ENCODE measurements around the gene SART3. TPM values are rescaled to one million over a fixed set of nuclear protein-coding genes. Genes with fewer than 3 reads are reported as not detected.

SART3 gene
- total RNA-seq, 1 donor from 2014 or later, result 79.0 TPM

DNA sequence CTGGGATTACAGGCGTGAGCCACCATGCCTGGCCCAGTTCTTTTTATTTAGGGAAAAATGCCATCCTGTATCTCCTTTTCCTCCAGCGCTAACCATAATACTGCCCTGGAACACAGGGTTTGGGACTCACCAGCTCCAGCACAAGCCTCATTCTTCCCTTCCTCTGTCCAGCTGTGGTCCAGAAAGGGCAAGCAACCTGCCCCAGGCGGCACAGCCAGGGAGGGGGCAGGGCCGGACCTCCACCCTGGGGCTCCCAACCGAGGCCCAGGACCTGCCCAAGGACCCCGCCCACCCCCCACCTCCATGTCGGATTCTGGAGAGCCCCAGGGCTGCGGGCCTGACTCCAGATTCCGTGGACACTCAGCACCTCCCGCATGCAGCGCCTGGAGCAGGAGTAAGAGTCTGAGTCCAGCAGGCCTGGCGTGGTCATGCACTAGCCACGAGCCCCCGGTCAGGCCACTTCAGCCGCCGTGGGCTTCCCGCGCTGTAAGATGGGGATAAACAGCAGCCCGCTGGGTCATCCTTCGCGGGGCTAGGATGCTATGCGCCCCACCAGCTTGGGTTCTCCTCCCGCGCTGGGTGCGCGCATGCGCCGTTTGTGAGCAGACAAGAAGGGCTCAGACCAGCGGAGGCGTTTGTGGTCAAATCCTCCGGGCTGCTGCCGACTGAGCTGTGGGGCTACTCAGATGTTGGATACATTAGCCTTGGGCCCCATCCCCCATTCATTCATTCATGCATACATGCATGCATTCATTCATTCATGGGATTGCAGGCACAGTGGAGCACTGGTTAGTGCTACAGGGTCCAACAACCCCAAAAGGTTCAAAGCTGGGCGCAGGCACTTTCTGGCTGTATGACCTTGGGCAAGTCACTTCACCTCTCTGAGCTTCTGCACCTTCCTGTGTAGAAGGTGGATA is 20.6 kb upstream of the SART3 start:
- Mint-ChIP-seq H3K9me3 (peaks cover 13% of the 10 kb centered on the region), H3K4me1 (peaks cover 13% of the 10 kb centered on the region), H3K27me3 (ENCODE audit: insufficient read depth, low read depth) (peaks cover 19% of the 10 kb centered on the region), H3K4me3 (no peak overlapping the region), H3K36me3 (peaks cover 3% of the 10 kb centered on the region), H3K27ac (no peak overlapping the region)
- Histone ChIP-seq H2AFZ (replicated peaks) (no peak overlapping the region), H4K20me1 (ENCODE audit: low read depth) (no peaks in the 10 kb centered on the region), H3K36me3 (no peaks in the 10 kb centered on the region), H3K27me3 (no peaks in the 10 kb centered on the region), H3K4me1 (peaks cover 12% of the 10 kb centered on the region), H3K9me3 (ENCODE audit: low read depth) (no peaks in the 10 kb centered on the region), H3K79me2 (ENCODE audit: low read depth) (no peaks in the 10 kb centered on the region), H3F3A (ENCODE audit: low read depth) (no peaks in the 10 kb centered on the region), H3K4me3 (no peak overlapping the region), H3K9ac (no peak overlapping the region), H3K4me2 (no peak overlapping the region), H3K27ac (no peak overlapping the region)
- TF ChIP-seq EZH2phosphoT487 (IDR thresholded peaks at IDR 0.05), result no peak
- no peak for DNase-seq (ENCODE audit: low spot score)

DNA sequence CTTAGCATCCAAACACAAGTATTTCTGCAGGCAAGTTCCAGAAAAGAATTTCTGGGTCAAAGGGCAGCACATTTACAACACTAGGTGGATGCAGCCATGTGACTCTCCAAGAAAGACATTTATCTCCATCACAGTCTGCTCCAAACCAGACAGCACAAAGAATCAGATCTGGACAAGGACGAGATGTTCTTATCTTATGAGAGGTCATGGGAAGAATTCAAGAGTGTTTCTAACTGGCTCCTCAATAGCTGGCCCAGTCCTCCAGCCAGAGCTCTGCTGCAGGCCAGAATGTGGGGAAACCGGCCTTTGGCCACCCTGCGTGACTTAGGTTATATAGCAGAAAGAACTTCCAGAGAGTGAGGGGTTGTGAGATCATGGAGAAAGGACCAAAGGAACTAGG is 19.6 kb upstream of the SART3 start:
- peaks cover 12% of the 10 kb centered on the region for H3K4me1 ChIP-seq
- peaks cover 13% of the 10 kb centered on the region for H3K9me3 Mint-ChIP-seq
- no peaks in the 10 kb centered on the region for H3K36me3 ChIP-seq
- peaks cover 19% of the 10 kb centered on the region for H3K27me3 Mint-ChIP-seq (ENCODE audit: insufficient read depth, low read depth)
- DNase-seq (ENCODE audit: low spot score), result no peak
- peaks cover 3% of the 10 kb centered on the region for H3K36me3 Mint-ChIP-seq
- no peak overlapping the region for H3K9ac ChIP-seq
- no peak overlapping the region for H3K4me2 ChIP-seq
- H3K27me3 ChIP-seq, result no peaks in the 10 kb centered on the region
- H4K20me1 ChIP-seq (ENCODE audit: low read depth), result no peaks in the 10 kb centered on the region
- H2AFZ ChIP-seq (replicated peaks), result no peak overlapping the region
- H3K27ac Mint-ChIP-seq, result peak overlapping the region; percentile 19
- H3K79me2 ChIP-seq (ENCODE audit: low read depth), result no peaks in the 10 kb centered on the region
- no peak overlapping the region for H3K4me3 Mint-ChIP-seq
- peaks cover 13% of the 10 kb centered on the region for H3K4me1 Mint-ChIP-seq
- H3F3A ChIP-seq (ENCODE audit: low read depth), result no peaks in the 10 kb centered on the region
- H3K4me3 ChIP-seq, result no peak overlapping the region
- H3K9me3 ChIP-seq (ENCODE audit: low read depth), result no peaks in the 10 kb centered on the region
- TF ChIP-seq, protein P1, sequence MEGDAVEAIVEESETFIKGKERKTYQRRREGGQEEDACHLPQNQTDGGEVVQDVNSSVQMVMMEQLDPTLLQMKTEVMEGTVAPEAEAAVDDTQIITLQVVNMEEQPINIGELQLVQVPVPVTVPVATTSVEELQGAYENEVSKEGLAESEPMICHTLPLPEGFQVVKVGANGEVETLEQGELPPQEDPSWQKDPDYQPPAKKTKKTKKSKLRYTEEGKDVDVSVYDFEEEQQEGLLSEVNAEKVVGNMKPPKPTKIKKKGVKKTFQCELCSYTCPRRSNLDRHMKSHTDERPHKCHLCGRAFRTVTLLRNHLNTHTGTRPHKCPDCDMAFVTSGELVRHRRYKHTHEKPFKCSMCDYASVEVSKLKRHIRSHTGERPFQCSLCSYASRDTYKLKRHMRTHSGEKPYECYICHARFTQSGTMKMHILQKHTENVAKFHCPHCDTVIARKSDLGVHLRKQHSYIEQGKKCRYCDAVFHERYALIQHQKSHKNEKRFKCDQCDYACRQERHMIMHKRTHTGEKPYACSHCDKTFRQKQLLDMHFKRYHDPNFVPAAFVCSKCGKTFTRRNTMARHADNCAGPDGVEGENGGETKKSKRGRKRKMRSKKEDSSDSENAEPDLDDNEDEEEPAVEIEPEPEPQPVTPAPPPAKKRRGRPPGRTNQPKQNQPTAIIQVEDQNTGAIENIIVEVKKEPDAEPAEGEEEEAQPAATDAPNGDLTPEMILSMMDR (IDR thresholded peaks at IDR 0.05), result no peak
- TF ChIP-seq EZH2phosphoT487 (IDR thresholded peaks at IDR 0.05), result no peak
- no peak for TF ChIP-seq EZH2 (IDR thresholded peaks at IDR 0.05)
- H3K27ac ChIP-seq, result no peak overlapping the region

DNA sequence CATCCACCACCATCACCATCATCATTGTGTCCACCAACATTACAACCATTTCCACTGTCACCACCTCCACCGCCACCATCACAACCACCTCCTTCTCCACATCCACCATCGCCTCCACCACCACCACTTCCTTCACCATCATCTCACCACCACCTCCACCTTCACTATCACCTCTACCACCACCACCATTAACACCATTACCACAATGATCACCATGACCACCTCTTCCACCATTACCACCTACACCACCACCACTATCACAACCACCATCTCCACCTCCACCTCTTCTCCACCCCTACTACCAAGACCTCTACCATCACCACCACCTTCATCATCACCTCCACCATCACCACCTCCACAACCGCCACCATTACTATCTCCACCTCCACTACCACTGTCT is 17.8 kb upstream of the SART3 start:
- no peak for DNase-seq (ENCODE audit: low spot score)
- H3K4me1 Mint-ChIP-seq, result peaks cover 13% of the 10 kb centered on the region
- H3K36me3 Mint-ChIP-seq, result peaks cover 3% of the 10 kb centered on the region
- TF ChIP-seq EZH2 (IDR thresholded peaks at IDR 0.05) (no peak), EZH2phosphoT487 (IDR thresholded peaks at IDR 0.05) (no peak)
- TF ChIP-seq, protein P1 (IDR thresholded peaks at IDR 0.05), result no peak
- H3K9me3 Mint-ChIP-seq, result peaks cover 13% of the 10 kb centered on the region
- H3K27me3 ChIP-seq, result no peaks in the 10 kb centered on the region
- H4K20me1 ChIP-seq (ENCODE audit: low read depth), result no peaks in the 10 kb centered on the region
- no peaks in the 10 kb centered on the region for H3K36me3 ChIP-seq
- no peaks in the 10 kb centered on the region for H3F3A ChIP-seq (ENCODE audit: low read depth)
- no peaks in the 10 kb centered on the region for H3K9me3 ChIP-seq (ENCODE audit: low read depth)
- peaks cover 17% of the 10 kb centered on the region for H3K27me3 Mint-ChIP-seq (ENCODE audit: insufficient read depth, low read depth)
- no peaks in the 10 kb centered on the region for H3K79me2 ChIP-seq (ENCODE audit: low read depth)
- H2AFZ ChIP-seq (replicated peaks), result no peak overlapping the region
- H3K9ac ChIP-seq, result no peak overlapping the region
- peak overlapping the region; percentile 70 for H3K27ac Mint-ChIP-seq
- H3K27ac ChIP-seq, result no peak overlapping the region
- H3K4me1 ChIP-seq, result peaks cover 7% of the 10 kb centered on the region
- no peak overlapping the region for H3K4me2 ChIP-seq
- no peak overlapping the region for H3K4me3 ChIP-seq
- peak overlapping the region; percentile 60 for H3K4me3 Mint-ChIP-seq

DNA sequence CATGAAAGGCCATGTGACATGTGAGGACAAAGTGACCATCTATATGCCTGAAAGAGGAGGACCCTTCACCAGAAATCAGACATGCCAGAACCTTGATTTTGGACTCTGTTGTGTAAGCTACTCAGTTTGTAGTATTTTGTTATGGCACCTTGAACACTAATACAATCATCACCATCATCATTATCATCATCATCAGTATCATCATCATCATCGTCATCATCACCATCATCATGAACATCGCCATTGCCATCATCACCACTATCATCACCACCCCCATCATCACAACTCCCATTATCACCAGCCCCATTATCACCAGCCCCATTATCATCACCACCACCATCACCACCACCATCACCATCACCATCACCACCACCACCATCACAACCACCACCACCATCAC is 17.3 kb upstream of the SART3 start:
- Mint-ChIP-seq H3K36me3 (peaks cover 3% of the 10 kb centered on the region), H3K4me1 (peaks cover 9% of the 10 kb centered on the region), H3K27me3 (ENCODE audit: insufficient read depth, low read depth) (peaks cover 17% of the 10 kb centered on the region), H3K9me3 (peaks cover 13% of the 10 kb centered on the region), H3K4me3 (peak overlapping the region; percentile 60), H3K27ac (no peak overlapping the region)
- H3K4me3 ChIP-seq, result no peak overlapping the region
- no peaks in the 10 kb centered on the region for H3K9me3 ChIP-seq (ENCODE audit: low read depth)
- no peaks in the 10 kb centered on the region for H3K36me3 ChIP-seq
- TF ChIP-seq EZH2phosphoT487 (IDR thresholded peaks at IDR 0.05) (no peak), EZH2 (IDR thresholded peaks at IDR 0.05) (no peak)
- TF ChIP-seq, protein P1 (IDR thresholded peaks at IDR 0.05), result no peak
- no peak overlapping the region for H2AFZ ChIP-seq (replicated peaks)
- H3K9ac ChIP-seq, result no peak overlapping the region
- H3K27me3 ChIP-seq, result no peaks in the 10 kb centered on the region
- no peak overlapping the region for H3K27ac ChIP-seq
- no peaks in the 10 kb centered on the region for H3F3A ChIP-seq (ENCODE audit: low read depth)
- no peaks in the 10 kb centered on the region for H3K79me2 ChIP-seq (ENCODE audit: low read depth)
- H3K4me2 ChIP-seq, result no peak overlapping the region
- H3K4me1 ChIP-seq, result peaks cover 1% of the 10 kb centered on the region
- DNase-seq (ENCODE audit: low spot score), result no peak
- H4K20me1 ChIP-seq (ENCODE audit: low read depth), result no peaks in the 10 kb centered on the region

Measured in neural progenitor cell (in vitro differentiated cells).